CD4-positive, alpha-beta memory T cell (primary cell): ENCODE data around the gene ELAVL2. TPM values are rescaled to one million over a fixed set of nuclear protein-coding genes. Genes with fewer than 3 reads are reported as not detected.

Source experiments
- CTCF ChIA-PET: fragments of 350-600 bp; sonication (Branson Sonifier 250); formaldehyde crosslinking; loops from one replicate; lab custom pipeline; 2021; ENCODE audit warnings: inconsistent platforms; ENCODE audit not compliant: partially characterized antibody; lab: Charles Lee
- POLR2A ChIA-PET: fragments of 350-600 bp; sonication (Branson Sonifier 250); formaldehyde crosslinking; loops from one replicate; lab custom pipeline; 2021; ENCODE audit not compliant: partially characterized antibody; lab: Charles Lee
- DNase-seq, 5 donors: peaks; one replicate each; pipeline versions ENCODE4 v3.0.0 to v3.0.0-alpha.2; 2020 to 2022; ENCODE audit warnings: mixed read lengths in 1 of 5
- H3K27ac ChIP-seq: one replicate; pipeline ENCODE4 v1.7.0; 2013; ENCODE audit warnings: low read depth, low read length
- H3K27me3 ChIP-seq: 2 replicates; pipeline ENCODE4 v1.7.0; 2013; ENCODE audit warnings: mild to moderate bottlenecking, low read length, moderate library complexity; ENCODE audit not compliant: insufficient read depth
- H3K36me3 ChIP-seq: 2 replicates; pipeline ENCODE4 v1.7.0; 2013; ENCODE audit warnings: mild to moderate bottlenecking, low read length, moderate library complexity; ENCODE audit not compliant: insufficient read depth
- H3K4me1 ChIP-seq: 2 replicates; pipeline ENCODE4 v1.7.0; 2013; ENCODE audit warnings: mild to moderate bottlenecking, low read length, moderate library complexity; ENCODE audit not compliant: insufficient read depth
- H3K4me3 ChIP-seq, 2 donors: one replicate each; pipeline ENCODE4 v1.7.0; 2013; ENCODE audit warnings: low read length in 2 of 2, mild to moderate bottlenecking in 1 of 2
- H3K9me3 ChIP-seq, 2 donors: one replicate each; pipeline ENCODE4 v1.7.0; 2013; ENCODE audit warnings: low read length in 2 of 2, control low read depth in 1 of 2; ENCODE audit not compliant: control insufficient read depth in 1 of 2
- H3K27ac Mint-ChIP-seq, 7 donors: one replicate each; pipeline ENCODE4 v1.8.0; 2020 to 2021; ENCODE audit warnings: mixed read lengths in 7 of 7, mild to moderate bottlenecking in 6 of 7, inconsistent platforms in 3 of 7, moderate library complexity in 3 of 7
- H3K27me3 Mint-ChIP-seq, 2 donors: one replicate each; pipeline ENCODE4 v1.8.0; 2020 to 2021; ENCODE audit warnings: mixed read lengths in 2 of 2
- H3K36me3 Mint-ChIP-seq, 2 donors: one replicate each; pipeline ENCODE4 v1.8.0; 2020 to 2021; ENCODE audit warnings: mixed read lengths in 2 of 2, inconsistent platforms in 1 of 2, mild to moderate bottlenecking in 1 of 2
- H3K4me1 Mint-ChIP-seq, 4 donors: one replicate each; pipeline ENCODE4 v1.8.0; 2020 to 2021; ENCODE audit warnings: mixed read lengths in 4 of 4, mild to moderate bottlenecking in 1 of 4
- H3K4me3 Mint-ChIP-seq, 8 donors: one replicate each; pipeline ENCODE4 v1.8.0; 2020 to 2021; ENCODE audit warnings: mixed read lengths in 8 of 8, mild to moderate bottlenecking in 7 of 8, moderate library complexity in 6 of 8, inconsistent platforms in 3 of 8
- H3K9me3 Mint-ChIP-seq, 8 donors: one replicate each; pipeline ENCODE4 v1.8.0; 2020 to 2021; ENCODE audit warnings: mixed read lengths in 8 of 8, mild to moderate bottlenecking in 5 of 8, inconsistent platforms in 3 of 8, moderate library complexity in 1 of 8
- intact Hi-C: fragments of 100-400 bp; cut with micrococcal nuclease; formaldehyde crosslinking; loops from one replicate; pipeline ENCODE4 v1.15.1; 2023
- polyA plus RNA-seq, 2 donors: library from polyadenylated mRNA; unstranded; fragments of 300-500 nt; fragmentation: Illumina TruSeq; gene quantifications; one replicate each; pipeline ENCODE4 v1.2.3, GENCODE V29; 2021
- total RNA-seq, 2 experiments: library from RNA; stranded (reverse); gene quantifications; one replicate each; pipeline ENCODE4 v1.2.3, GENCODE V29; 2021

The ELAVL2 gene
- total RNA-seq: not detected
- not detected for polyA plus RNA-seq

DNA sequence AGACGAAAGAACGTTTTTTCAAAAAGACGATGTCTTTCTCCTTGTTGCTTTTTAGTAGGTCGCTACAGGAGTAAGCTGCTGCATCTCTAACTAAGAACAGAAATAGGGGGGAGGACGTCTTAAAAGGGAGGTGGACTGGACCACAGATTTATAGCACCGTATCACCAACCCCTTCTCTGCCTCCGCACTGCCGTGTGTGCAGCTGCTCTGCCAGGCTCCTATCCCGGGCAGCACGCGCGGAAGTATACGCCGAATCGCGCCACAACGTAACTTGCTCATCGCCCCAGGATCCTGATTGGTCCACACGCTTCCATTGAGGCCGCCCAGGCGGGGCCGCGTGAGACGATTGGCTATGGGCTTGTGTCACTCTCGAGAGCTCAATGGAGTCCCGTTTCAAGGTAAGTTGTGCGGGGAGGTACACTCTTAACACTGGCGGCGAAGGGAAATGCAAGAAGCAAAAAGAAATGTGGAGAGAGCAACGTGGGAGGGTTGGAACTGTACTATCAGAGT is at the start of gene ELAVL2:
TSS of gene ELAVL2 (minus strand) at position 121 of the 510 bp plus-strand sequence. CDS start 64,006 bp downstream, outside the sequence.
- Histone ChIP-seq H3K9me3 (no peaks in the 10 kb centered on the region), H3K36me3 (no peaks in the 10 kb centered on the region), H3K4me3 (peak within 1 kb of the TSS in 1 of 2 donors; percentile 21), H3K27ac (no peak within 1 kb of the TSS), H3K4me1 (no peaks in the 10 kb centered on the region), H3K27me3 (peaks cover 5% of the 10 kb centered on the region)
- Mint-ChIP-seq H3K9me3 (peaks cover 0 to 37% (median 15%) of the 10 kb centered on the region in 8 donors), H3K27me3 (peaks cover 15 to 16% of the 10 kb centered on the region in 2 donors), H3K4me3 (no peak within 1 kb of the TSS), H3K27ac (no peak within 1 kb of the TSS), H3K4me1 (no peaks in the 10 kb centered on the region), H3K36me3 (no peaks in the 10 kb centered on the region)
- intact Hi-C loops: no loop called here
- POLR2A ChIA-PET: no interaction called here
- DNase-seq: peak; percentile 15 to 45 (median 35)
- CTCF ChIA-PET: no interaction called here

DNA sequence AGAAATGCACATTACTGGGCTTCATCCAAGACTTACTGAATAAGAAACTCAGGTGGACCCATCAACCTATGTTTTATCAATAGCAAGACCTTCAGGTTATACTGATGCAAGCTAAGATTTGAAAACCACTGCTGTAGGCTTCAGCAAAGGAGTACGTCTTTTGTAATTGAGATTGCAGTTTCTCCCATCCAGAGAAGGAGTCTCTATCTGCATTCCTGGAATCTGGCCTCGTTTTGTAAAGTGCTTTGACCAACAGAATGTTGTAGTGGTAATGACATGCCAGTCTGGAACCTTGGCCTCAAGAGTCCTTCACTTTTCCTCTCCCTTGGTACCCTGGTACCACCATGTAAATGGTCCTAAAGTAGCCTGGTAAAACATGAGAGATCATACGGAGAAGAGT is 32.2 kb upstream of the ELAVL2 start:
- no peaks in the 10 kb centered on the region for H3K36me3 Mint-ChIP-seq
- Histone ChIP-seq H3K9me3 (no peaks in the 10 kb centered on the region), H3K36me3 (no peaks in the 10 kb centered on the region), H3K4me1 (no peaks in the 10 kb centered on the region), H3K27ac (no peak overlapping the region), H3K4me3 (no peak overlapping the region), H3K27me3 (no peaks in the 10 kb centered on the region)
- intact Hi-C loops: no loop called here
- CTCF ChIA-PET: no interaction called here
- peaks cover 6 to 29% (median 16%) of the 10 kb centered on the region in 8 donors for H3K9me3 Mint-ChIP-seq
- no peak overlapping the region for H3K4me3 Mint-ChIP-seq
- no peaks in the 10 kb centered on the region for H3K4me1 Mint-ChIP-seq
- DNase-seq: no peak
- H3K27me3 Mint-ChIP-seq: no peaks in the 10 kb centered on the region
- POLR2A ChIA-PET: no interaction called here
- H3K27ac Mint-ChIP-seq: no peak overlapping the region

DNA sequence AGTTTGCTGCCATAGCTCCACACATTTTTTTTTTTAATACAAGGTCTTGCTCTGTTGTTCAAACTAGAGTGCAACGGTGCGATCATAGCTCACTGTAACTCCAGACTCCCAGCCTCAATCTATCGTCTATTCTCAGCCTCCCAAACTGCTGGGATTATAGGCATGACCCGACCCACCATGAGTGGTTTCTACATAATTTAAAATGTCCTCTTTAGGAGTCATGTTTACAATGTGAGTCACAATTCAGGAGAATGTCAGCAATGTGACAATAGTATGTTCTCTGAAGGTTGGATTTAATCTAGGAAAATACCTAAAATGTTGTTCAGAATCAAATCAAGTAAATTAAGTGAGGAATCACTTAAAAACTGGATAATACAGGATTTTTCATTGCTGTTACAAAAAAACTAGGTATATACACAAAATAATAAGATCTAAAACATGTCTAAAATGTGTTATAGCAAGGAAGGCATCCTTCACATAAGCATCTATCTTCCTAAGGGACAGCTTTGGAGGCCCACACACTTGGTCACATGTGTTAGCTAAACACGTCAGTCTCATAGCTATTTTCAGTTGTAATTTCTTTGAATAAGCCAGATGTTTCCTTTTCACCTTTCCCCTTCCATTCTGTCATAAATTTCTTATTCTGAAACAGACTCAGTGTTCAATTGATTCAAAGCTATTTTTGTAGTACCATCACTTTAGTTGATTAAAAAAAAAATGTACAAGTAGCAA is 30.0 kb upstream of the ELAVL2 start:
- intact Hi-C loops: no loop called here
- Histone ChIP-seq H3K36me3 (no peaks in the 10 kb centered on the region), H3K9me3 (no peaks in the 10 kb centered on the region), H3K4me3 (no peak overlapping the region), H3K27me3 (no peaks in the 10 kb centered on the region), H3K27ac (no peak overlapping the region), H3K4me1 (no peaks in the 10 kb centered on the region)
- Mint-ChIP-seq H3K9me3 (peaks cover 4 to 32% (median 14%) of the 10 kb centered on the region in 8 donors), H3K27ac (no peak overlapping the region), H3K36me3 (peaks cover 0 to 4% of the 10 kb centered on the region in 2 donors), H3K27me3 (peaks cover 0 to 5% of the 10 kb centered on the region in 2 donors), H3K4me1 (peaks cover 0 to 6% (median 2%) of the 10 kb centered on the region in 4 donors), H3K4me3 (no peak overlapping the region)
- DNase-seq: no peak
- ChIA-PET CTCF (no interaction called here), POLR2A (no interaction called here)

DNA sequence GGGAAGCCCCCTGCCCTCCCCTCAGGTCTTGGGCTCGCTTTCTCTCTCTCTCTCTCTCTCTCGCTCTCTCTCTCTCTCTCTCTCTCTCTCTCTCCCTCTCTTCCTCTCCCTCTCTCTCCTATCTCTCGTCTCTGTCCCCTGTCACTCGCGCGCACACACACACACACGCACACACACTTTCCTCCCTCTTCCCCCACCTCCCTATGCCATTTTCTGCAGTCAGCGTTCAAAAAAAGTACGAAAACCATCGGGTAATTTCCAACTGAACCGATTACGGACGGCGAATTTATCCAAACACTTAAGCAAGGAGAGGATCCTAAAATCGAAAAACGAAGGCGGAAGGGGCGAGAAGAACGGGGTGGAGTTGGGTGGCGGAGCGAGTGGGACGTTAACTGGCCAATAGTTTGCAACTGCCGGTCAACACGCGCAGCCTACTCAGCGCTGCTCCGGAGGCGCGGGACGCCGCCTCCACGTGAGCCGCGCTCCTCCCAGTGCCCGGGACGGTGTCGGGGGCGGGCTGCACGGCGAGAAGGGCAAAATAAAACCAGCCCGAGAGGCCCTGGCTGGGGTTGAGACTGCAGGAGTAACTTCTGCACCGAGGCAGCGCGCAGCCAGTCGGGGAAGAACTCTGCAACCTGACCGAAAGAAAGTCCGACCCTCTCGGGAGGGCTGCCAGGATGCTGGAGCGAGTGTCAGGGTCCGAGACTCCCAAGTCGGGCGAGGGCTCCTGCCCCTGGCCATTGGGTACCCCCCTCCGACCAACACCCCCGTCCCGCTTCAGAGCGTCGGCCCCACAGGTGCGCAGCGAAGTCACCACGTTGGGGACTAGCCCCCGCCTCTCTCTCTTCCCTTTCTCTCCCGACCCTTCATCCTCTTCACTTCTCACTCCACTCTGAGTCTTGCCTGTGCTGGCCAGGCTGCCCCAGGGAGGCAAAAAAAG is 24.9 kb upstream of the ELAVL2 start:
- Histone ChIP-seq H3K36me3 (no peaks in the 10 kb centered on the region), H3K9me3 (no peaks in the 10 kb centered on the region), H3K4me3 (no peak overlapping the region), H3K27me3 (no peaks in the 10 kb centered on the region), H3K27ac (no peak overlapping the region), H3K4me1 (no peaks in the 10 kb centered on the region)
- Mint-ChIP-seq H3K9me3 (peaks cover 0 to 29% (median 12%) of the 10 kb centered on the region in 8 donors), H3K27ac (no peak overlapping the region), H3K36me3 (peaks cover 0 to 4% of the 10 kb centered on the region in 2 donors), H3K27me3 (peaks cover 0 to 13% of the 10 kb centered on the region in 2 donors), H3K4me1 (peaks cover 0 to 6% (median 2%) of the 10 kb centered on the region in 4 donors), H3K4me3 (peak overlapping the region in 4 of 8 donors; percentile 51 to 74 (median 52))
- POLR2A ChIA-PET: no interaction called here
- CTCF ChIA-PET: no interaction called here
- intact Hi-C loops: no loop called here
- DNase-seq: no peak

DNA sequence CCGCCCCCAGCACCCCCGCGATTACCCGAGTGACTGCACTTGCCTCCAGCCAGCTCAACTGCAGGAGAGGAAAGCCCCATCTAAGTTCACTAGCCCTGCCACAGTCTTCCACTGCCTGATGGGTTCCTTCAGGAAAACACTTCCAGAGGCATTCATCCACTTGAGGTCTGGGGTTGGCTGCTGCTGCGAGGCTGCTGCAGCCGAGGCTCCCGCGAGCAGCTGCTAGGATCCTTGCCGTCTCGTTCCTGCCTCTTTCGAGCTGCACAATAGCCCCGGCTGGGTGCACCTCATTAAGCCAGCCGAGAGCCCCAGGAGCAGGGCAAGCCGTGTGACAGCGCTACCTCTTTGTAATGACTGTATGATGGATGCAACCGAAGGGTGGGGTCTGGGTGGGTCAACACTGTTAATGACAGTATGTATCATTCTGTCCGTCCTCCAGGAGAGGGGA is 24.2 kb upstream of the ELAVL2 start:
- Histone ChIP-seq H3K27me3 (no peaks in the 10 kb centered on the region), H3K36me3 (no peaks in the 10 kb centered on the region), H3K4me3 (no peak overlapping the region), H3K27ac (no peak overlapping the region), H3K4me1 (no peaks in the 10 kb centered on the region), H3K9me3 (no peaks in the 10 kb centered on the region)
- ChIA-PET POLR2A (no interaction called here), CTCF (no interaction called here)
- Mint-ChIP-seq H3K27me3 (peaks cover 0 to 13% of the 10 kb centered on the region in 2 donors), H3K4me1 (peaks cover 0 to 6% (median 2%) of the 10 kb centered on the region in 4 donors), H3K36me3 (peaks cover 0 to 4% of the 10 kb centered on the region in 2 donors), H3K4me3 (no peak overlapping the region), H3K27ac (no peak overlapping the region), H3K9me3 (peaks cover 0 to 29% (median 11%) of the 10 kb centered on the region in 8 donors)
- DNase-seq: no peak
- intact Hi-C loops: no loop called here

DNA sequence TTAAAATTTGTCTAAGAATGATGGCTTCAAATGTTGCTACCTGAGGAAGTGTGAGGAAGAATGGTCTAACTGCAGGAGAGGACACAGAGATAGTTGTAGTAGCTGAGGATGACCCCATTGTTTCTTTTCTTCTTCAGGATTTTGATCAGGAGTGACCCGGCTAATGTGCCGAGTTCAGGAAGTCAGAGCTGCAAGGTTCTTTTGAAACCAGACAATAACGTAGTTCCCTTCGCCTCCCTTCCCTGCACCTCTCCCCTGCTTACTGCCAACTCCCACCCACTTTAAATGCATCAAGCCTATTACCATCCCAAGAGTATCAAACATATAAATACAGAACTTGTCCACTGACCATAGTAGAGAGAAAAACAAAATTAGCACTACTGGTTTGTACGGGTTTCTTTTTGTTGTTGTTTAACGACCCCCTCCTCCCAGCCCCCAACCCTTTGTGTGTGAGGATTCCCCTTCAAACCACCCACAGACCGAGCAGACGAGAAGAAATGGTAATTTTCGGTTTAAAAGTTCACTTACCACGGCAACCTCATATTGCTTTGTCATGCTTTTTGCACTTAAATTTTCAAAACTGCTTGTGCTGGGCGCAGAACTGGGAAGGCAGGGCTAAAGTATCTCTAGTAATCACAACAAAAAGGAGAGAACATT is 23.5 kb upstream of the ELAVL2 start:
- no peak overlapping the region for H3K27ac Mint-ChIP-seq
- no peaks in the 10 kb centered on the region for H3K36me3 ChIP-seq
- intact Hi-C loops: no loop called here
- ChIA-PET CTCF (no interaction called here), POLR2A (no interaction called here)
- no peak overlapping the region for H3K4me3 ChIP-seq
- H3K4me1 ChIP-seq: no peaks in the 10 kb centered on the region
- H3K4me3 Mint-ChIP-seq: peak overlapping the region in 1 of 8 donors; percentile 49
- peaks cover 0 to 26% (median 9%) of the 10 kb centered on the region in 8 donors for H3K9me3 Mint-ChIP-seq
- H3K9me3 ChIP-seq: no peaks in the 10 kb centered on the region
- H3K36me3 Mint-ChIP-seq: peaks cover 0 to 4% of the 10 kb centered on the region in 2 donors
- DNase-seq: no peak
- H3K4me1 Mint-ChIP-seq: peaks cover 0 to 6% (median 2%) of the 10 kb centered on the region in 4 donors
- H3K27ac ChIP-seq: no peak overlapping the region
- H3K27me3 Mint-ChIP-seq: peaks cover 0 to 13% of the 10 kb centered on the region in 2 donors
- H3K27me3 ChIP-seq: no peaks in the 10 kb centered on the region
